AG04449 (cell line): ENCODE data around the gene GALNT1.

ENCODE experiments used
- CTCF ChIA-PET: fragments of 350-600 bp; formaldehyde crosslinking; extraction: SDS; loops from one replicate; lab custom pipeline; 2021; ENCODE audit warnings: antibody characterized with exemption; lab: Yijun Ruan, JAX
- POLR2A ChIA-PET: fragments of 400-600, 350-600 bp; formaldehyde crosslinking; extraction: SDS; loops from one replicate; lab custom pipeline; 2020; ENCODE audit warnings: antibody characterized with exemption, inconsistent platforms; lab: Yijun Ruan, JAX
- DNase-seq: peaks from one replicate; pipeline ENCODE4 v3.0.0-alpha.2; 2010; ENCODE audit warnings: low read depth, low spot score
- H3K4me3 ChIP-seq: 2 replicates; pipeline ENCODE4 v1.5.1; 2011; ENCODE audit warnings: low read depth, mild to moderate bottlenecking, control low read depth, low read length
- CTCF ChIP-seq: IDR thresholded peaks from one replicate; pipeline ENCODE4 v1.5.1; 2011; ENCODE audit warnings: mild to moderate bottlenecking, moderate library complexity, low read length, control low read depth, inconsistent platforms; ENCODE audit not compliant: insufficient read depth; ENCODE audit errors: missing control alignments

Gene GALNT1

GRCh38 chr18:35623255-35623654 lies 41.7 kb downstream of the GALNT1 start:
- no peak overlapping the region for H3K4me3 ChIP-seq

DNA sequence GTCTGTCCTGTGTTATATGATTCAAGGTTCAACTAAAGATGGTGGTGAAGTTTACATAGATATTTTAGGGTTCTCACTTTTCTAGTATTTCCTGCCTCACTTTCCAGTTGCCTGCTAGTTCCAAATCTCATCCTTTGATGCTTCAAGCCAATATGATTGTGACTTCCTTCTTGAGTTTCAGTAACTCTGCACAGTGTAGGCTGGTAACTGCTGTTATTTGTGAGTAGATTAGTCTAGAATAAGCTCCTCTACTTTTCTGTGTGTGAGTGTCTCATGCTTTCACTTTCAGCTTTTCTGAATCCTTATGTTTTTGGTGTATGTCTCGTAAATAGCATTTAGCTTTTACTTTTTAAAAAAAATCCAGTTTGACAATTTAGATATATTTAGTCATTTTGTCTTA lies 42.6 kb downstream of the GALNT1 start:
- TF ChIP-seq CTCF = no peak
- DNase-seq = no peak
- no peak overlapping the region for H3K4me3 ChIP-seq
- CTCF ChIA-PET = no interaction called here
- POLR2A ChIA-PET = no interaction called here

More at GRCh38 chr18:35623255-35623654, 41.7 kb downstream of the GALNT1 start:
- DNase-seq = no peak
- ChIA-PET POLR2A (no interaction called here), CTCF (no interaction called here)
- no peak for TF ChIP-seq CTCF

DNA sequence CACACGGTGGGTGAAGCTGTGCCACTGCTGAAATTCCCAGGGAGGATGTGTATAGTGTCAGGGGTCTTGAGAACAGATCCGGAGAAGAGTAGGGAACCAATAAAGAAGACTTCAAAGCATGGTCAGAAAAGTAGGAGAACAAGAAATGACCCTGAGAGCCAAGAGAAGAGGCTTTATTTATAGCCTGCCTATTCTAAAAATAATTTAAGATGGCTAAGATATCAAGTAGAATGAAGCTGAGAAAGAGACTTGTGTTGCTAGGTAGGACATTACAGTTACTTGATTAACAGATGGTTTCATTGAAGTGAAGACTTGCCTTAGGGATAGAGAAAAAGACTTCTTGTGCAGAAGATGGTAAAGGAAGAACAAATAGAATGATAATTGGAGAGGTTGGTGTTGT lies 43.7 kb downstream of the GALNT1 start:
- no peak for TF ChIP-seq CTCF
- no peak overlapping the region for H3K4me3 ChIP-seq
- POLR2A ChIA-PET = no interaction called here
- CTCF ChIA-PET = no interaction called here
- DNase-seq = no peak

- ChIA-PET POLR2A (no interaction called here), CTCF (no interaction called here)
- DNase-seq = no peak
- TF ChIP-seq CTCF = no peak
- no peak overlapping the region for H3K4me3 ChIP-seq
Observed at GRCh38 chr18:35633761-35634160, 52.2 kb downstream of the GALNT1 start.

GRCh38 chr18:35634323-35634722 lies 52.8 kb downstream of the GALNT1 start:
- no peak for TF ChIP-seq CTCF
- H3K4me3 ChIP-seq = no peak overlapping the region
- POLR2A ChIA-PET = no interaction called here
- DNase-seq = no peak
- CTCF ChIA-PET = no interaction called here

DNA sequence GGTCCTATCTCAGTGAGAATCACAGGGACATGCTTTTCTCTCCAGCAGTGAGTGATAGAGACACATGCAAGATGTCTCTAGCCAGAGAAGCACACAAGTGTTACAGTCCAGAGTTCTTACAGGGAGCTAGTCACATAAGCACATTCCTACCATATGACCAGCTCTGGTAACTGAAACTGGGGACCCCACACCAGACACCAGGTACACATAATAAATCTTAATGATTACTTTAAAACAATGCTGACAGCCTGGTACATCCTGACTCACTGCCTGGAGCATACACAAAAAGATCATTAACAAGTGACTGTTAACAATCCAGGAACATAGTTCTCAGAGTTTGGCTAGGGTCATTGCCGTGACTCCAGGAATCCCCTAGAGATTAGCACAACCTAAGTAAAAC lies 53.6 kb downstream of the GALNT1 start:
- TF ChIP-seq CTCF = no peak
- DNase-seq = no peak
- POLR2A ChIA-PET = no interaction called here
- CTCF ChIA-PET = no interaction called here
- no peak overlapping the region for H3K4me3 ChIP-seq
